SK-N-MC (cell line): ENCODE measurements around the gene ABCA6.
"Not testable (repeated sequence)": the region's sequence is repeated elsewhere in the genome, so short reads cannot be mapped to it uniquely, and the experiment has no call there.

ENCODE experiments used
- DNase-seq: peaks from one replicate; pipeline ENCODE4 v3.0.0-alpha.2; 2011; ENCODE audit warnings: low read depth, low spot score
- H3K27ac ChIP-seq: fragments of 200-600 bp; sonication (generic); 2 replicates; pipeline ENCODE4 v1.5.1; 2016; ENCODE audit warnings: mixed run types
- H3K36me3 ChIP-seq: fragments of 200-600 bp; sonication (generic); 2 replicates; pipeline ENCODE4 v1.6.1; 2017; ENCODE audit warnings: antibody characterized with exemption, low read length, mixed read lengths; ENCODE audit not compliant: insufficient read depth
- H3K4me3 ChIP-seq: fragments of 200-600 bp; sonication (generic); 2 replicates; pipeline ENCODE4 v1.5.1; 2016
- H3K9ac ChIP-seq: fragments of 200-600 bp; sonication (generic); 2 replicates; pipeline ENCODE4 v1.8.0; 2017; ENCODE audit warnings: mixed run types, mixed read lengths; ENCODE audit not compliant: insufficient read length
- H3K9me3 ChIP-seq: fragments of 200-600 bp; sonication (generic); 2 replicates; pipeline ENCODE4 v1.6.1; 2017; ENCODE audit warnings: low read depth, mild to moderate bottlenecking, antibody characterized with exemption, low read length, moderate library complexity, mixed read lengths
- EZH2 ChIP-seq: fragments of 200-600 bp; sonication (generic); IDR thresholded peaks from one replicate; pipeline ENCODE4 v1.6.1; 2017; ENCODE audit warnings: antibody characterized with exemption
- FOXP2 ChIP-seq: optimal IDR thresholded peaks from 2 replicates; pipeline ENCODE3; 2011; ENCODE audit warnings: mild to moderate bottlenecking, moderate library complexity; ENCODE audit not compliant: insufficient read depth; ENCODE audit errors: extremely low read length, control extremely low read depth
- POLR2AphosphoS5 ChIP-seq: IDR thresholded peaks from 2 replicates; pipeline ENCODE4 v1.6.1; 2012; ENCODE audit warnings: mild to moderate bottlenecking, low read depth, low read length, borderline replicate concordance

ABCA6 gene

GRCh38 chr17:69093279-69093789 is 48.4 kb downstream of the ABCA6 start:
- Histone ChIP-seq H3K9me3 (no peaks in the 10 kb centered on the region), H3K27ac (no peak overlapping the region)

DNA sequence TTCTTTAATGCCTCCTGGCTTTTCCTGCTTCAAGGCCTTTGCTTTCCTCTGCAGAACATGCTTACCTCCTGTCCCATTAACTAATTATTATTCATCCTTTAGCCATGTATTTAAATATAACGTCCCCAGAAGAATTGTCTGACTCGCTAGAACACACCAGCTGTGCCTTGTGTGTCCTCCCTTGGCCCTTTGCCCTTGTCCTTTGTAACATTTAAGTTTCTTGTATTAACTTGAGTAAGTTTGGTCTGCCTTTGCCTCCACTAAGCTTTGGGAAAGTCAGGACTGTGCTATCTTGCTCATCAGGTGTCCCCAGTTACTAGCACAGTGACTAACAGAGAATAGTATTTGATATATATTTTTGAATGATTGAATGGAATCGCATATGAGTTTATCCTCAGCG is 51.3 kb downstream of the ABCA6 start:
- H3K27ac ChIP-seq, result no peak overlapping the region
- no peaks in the 10 kb centered on the region for H3K36me3 ChIP-seq
- no peak overlapping the region for H3K4me3 ChIP-seq
- TF ChIP-seq POLR2AphosphoS5, result no peak
- H3K9me3 ChIP-seq, result no peaks in the 10 kb centered on the region
- no peak overlapping the region for H3K9ac ChIP-seq
- DNase-seq, result no peak

More at GRCh38 chr17:69093279-69093789, 48.4 kb downstream of the ABCA6 start:
- DNase-seq, result no peak
- TF ChIP-seq EZH2, result no peak
- no peak for TF ChIP-seq FOXP2
- no peak for TF ChIP-seq POLR2AphosphoS5
- no peaks in the 10 kb centered on the region for H3K36me3 ChIP-seq
- H3K9ac ChIP-seq, result no peak overlapping the region
- H3K4me3 ChIP-seq, result no peak overlapping the region

DNA sequence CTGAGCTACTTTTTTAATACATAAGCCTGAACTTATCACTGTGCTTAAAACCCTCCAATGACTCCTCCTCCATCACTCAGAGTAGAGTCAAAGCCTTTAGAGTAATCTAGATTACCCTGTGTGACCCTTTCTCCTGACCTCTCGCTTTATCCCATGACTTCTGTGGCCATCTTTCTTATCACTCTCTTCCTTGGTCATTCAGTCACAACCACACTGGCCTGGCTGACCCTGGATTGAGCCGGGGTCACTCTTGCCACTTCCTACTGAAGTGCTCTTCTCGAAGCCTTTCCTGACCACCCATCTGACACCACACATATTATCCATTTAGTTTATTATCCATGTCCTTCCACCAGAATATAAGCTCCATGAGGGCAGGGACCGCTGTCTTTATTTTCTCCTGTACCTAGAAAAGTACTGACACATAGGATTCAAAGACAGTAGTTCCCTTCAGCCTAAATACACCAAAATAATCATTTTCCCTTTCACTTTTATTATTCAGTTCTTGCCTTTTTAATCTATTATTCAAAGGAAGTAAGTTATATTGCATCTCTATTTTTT is 53.0 kb downstream of the ABCA6 start:
- TF ChIP-seq EZH2 (no peak), FOXP2 (no peak), POLR2AphosphoS5 (no peak)
- H3K27ac ChIP-seq, result no peak overlapping the region

DNA sequence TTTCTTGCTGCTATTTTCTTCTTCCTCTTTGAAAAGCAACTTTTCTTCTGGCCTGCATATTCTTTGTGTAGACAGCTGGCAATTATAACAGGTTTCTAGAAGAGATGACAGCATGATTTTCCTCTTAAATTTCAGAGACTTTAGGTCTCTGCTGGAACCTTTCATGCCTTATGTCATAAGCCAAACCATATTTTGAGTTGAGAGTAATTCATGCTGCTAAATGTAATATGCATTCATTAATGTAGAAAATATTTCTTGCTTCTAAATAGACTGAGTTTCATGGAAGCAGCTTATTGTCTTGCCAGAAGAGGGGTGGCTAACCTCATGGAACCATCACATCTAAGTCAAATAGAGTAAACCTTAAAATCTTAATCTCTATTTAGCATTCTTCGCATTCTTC is 55.1 kb downstream of the ABCA6 start:
- no peak overlapping the region for H3K27ac ChIP-seq
- no peak overlapping the region for H3K4me3 ChIP-seq
- DNase-seq, result no peak
- no peak overlapping the region for H3K9ac ChIP-seq
- no peaks in the 10 kb centered on the region for H3K9me3 ChIP-seq
- no peak for TF ChIP-seq POLR2AphosphoS5
- no peak for TF ChIP-seq EZH2
- no peak for TF ChIP-seq FOXP2
- no peaks in the 10 kb centered on the region for H3K36me3 ChIP-seq

More for the DNA sequence above, 53.0 kb downstream of the ABCA6 start:
- DNase-seq, result no peak
- H3K9me3 ChIP-seq, result no peaks in the 10 kb centered on the region
- H3K36me3 ChIP-seq, result no peaks in the 10 kb centered on the region
- H3K9ac ChIP-seq, result no peak overlapping the region
- H3K4me3 ChIP-seq, result no peak overlapping the region

DNA sequence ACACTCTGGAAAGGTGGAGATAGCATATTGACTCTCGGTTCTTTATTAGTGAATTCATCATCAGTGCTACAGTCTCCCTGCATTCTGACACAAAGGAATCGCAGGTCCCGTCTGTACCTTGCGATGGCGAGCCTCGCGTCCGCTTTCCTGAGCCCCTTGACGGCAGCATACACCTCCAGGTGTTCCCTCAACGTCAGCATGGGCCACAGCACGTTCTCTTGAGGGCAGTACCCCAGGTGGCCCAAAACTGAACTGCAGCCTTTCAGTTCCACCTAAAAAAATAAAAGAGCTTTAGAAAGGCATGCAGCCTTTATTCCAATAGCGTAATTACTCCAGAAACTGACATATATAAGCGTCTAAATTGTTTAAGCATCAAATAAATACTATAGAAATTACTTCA is 56.8 kb downstream of the ABCA6 start:
- no peak for DNase-seq
- TF ChIP-seq FOXP2, result no peak
- TF ChIP-seq EZH2, result no peak
- no peak for TF ChIP-seq POLR2AphosphoS5

DNA sequence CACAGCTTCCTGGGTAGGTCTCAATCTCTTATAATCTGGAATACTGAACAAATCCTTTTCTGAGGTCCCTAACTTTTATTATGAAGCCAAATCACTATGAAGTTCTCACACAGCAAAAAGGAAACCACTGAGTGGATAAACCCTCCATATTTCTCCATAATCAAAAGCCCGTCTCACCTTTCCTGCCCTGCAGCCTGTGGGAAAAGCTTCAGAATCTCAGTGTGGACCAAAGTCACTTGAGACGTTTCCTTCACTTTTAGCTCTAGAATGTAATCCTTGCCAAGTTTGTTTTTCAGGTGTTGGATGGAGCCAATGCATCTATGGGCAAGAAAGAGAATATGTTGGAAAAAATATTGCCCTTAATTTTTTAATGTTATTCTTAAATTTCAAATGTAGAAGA is 59.0 kb downstream of the ABCA6 start:
- H3K36me3 ChIP-seq, result no peaks in the 10 kb centered on the region
- no peak for DNase-seq
- H3K9ac ChIP-seq, result no peak overlapping the region
- TF ChIP-seq FOXP2, result no peak
- TF ChIP-seq POLR2AphosphoS5, result no peak
- no peak for TF ChIP-seq EZH2
- no peak overlapping the region for H3K4me3 ChIP-seq
- H3K9me3 ChIP-seq, result no peaks in the 10 kb centered on the region
- no peak overlapping the region for H3K27ac ChIP-seq

More for the DNA sequence above, 56.8 kb downstream of the ABCA6 start:
- Histone ChIP-seq H3K36me3 (no peaks in the 10 kb centered on the region), H3K27ac (no peak overlapping the region), H3K9ac (no peak overlapping the region), H3K4me3 (no peak overlapping the region), H3K9me3 (no peaks in the 10 kb centered on the region)

DNA sequence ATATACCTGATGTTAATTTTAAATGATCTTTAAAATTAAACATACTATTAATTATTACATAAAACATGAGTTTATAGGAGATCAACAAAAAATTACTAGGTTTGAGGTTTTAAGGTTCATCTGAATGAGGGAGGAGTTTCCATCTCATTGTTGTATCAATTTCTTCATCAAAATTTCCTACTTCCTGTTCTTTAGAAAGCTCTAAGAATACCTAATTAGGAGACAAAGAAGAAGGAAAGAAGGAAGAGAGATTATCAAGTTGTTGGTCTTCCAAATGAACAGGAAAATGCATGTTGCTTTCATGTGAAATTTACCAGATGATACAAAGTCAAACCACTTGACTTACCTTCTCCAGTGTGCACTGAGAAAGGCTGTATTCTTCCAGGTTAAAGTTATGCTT is 62.8 kb downstream of the ABCA6 start:
- H3K9ac ChIP-seq, result no peak overlapping the region
- no peak overlapping the region for H3K4me3 ChIP-seq
- H3K9me3 ChIP-seq, result no peaks in the 10 kb centered on the region
- TF ChIP-seq FOXP2, result no peak
- TF ChIP-seq EZH2, result no peak
- TF ChIP-seq POLR2AphosphoS5, result no peak
- no peak overlapping the region for H3K27ac ChIP-seq
- no peak for DNase-seq
- no peaks in the 10 kb centered on the region for H3K36me3 ChIP-seq

DNA sequence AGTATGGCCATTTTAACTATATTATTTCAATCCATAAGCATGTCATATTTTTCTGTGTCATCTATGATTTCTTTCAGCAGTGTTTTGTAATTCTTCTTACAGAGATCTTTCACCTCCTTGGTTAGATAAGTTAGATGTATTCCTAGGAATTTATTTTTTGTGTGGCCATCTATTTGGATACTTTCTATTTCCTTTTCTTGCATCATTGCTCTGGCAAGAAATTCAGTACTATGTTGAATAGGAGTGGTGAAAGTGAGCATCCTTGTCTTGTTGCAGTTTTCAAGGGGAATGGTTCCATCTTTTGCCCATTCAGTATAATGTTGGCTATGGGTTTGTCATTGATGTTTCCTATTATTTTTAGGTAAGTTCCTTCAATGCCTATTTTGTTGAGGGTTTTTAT is 65.9 kb downstream of the ABCA6 start:
- Histone ChIP-seq H3K36me3 (no peaks in the 10 kb centered on the region), H3K4me3 (no peak overlapping the region), H3K9me3 (no peaks in the 10 kb centered on the region), H3K9ac (no peak overlapping the region), H3K27ac (no peak overlapping the region)
- DNase-seq, result no peak
- TF ChIP-seq FOXP2, result no peak

- H3K4me3 ChIP-seq, H3K9ac ChIP-seq, H3K36me3 ChIP-seq, H3K27ac ChIP-seq, H3K9me3 ChIP-seq, DNase-seq: not testable (repeated sequence)
These were observed 68.3 kb downstream of the ABCA6 start for GRCh38 chr17:69073392-69073791.

DNA sequence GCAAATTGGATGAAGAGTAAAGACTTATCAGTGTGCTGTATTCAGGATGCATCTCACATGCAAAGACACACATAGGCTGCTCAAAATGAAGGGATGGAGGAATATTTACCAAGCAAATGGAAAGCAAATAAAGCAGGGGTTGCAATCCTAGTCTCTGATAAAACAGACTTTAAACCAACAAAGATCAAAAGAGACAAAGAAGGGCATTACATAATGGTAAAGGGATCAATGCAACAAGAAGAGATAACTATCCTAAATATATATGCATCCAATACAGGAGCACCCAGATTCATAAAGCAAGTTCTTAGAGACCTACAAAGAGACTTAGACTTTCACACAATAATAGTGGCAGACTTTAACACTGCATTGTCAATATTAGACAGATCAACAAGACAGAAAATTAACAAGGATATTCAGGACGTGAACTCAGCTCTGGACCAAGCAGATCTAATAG is 68.9 kb downstream of the ABCA6 start:
- H3K36me3 ChIP-seq, H3K4me3 ChIP-seq, H3K9me3 ChIP-seq, DNase-seq, H3K27ac ChIP-seq, H3K9ac ChIP-seq: not testable (repeated sequence)

DNA sequence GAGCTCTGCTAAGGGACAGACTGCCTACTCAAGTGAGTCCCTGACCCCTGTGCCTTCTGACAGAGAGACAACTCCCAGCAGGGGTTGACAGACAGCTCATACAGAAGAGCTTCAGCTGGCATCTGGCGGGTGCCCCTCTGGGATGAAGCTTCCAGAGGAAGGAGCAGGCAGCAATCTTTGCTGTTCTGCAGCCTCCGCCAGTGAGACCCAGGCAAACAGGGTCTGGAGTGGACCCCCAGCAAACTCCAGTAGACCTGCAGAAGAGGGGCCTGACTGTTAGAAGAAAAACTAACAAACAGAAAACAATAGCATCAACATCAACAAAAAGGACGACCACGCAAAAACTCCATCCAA is 70.5 kb downstream of the ABCA6 start:
- H3K9ac ChIP-seq, H3K4me3 ChIP-seq, H3K9me3 ChIP-seq, H3K36me3 ChIP-seq, H3K27ac ChIP-seq, DNase-seq: not testable (repeated sequence)

- H3K4me3 ChIP-seq, H3K36me3 ChIP-seq, H3K9ac ChIP-seq, DNase-seq, H3K9me3 ChIP-seq, H3K27ac ChIP-seq: not testable (repeated sequence)
These were observed 71.1 kb downstream of the ABCA6 start for GRCh38 chr17:69070378-69071232.
